T1000 (cell line): ENCODE measurements around the gene TLR9.

Experiments used
- DNase-seq: peaks from one replicate; lab custom pipeline; 2025; ENCODE audit warnings: mixed read lengths; lab: John Stamatoyannopoulos, UW

Gene TLR9

DNA sequence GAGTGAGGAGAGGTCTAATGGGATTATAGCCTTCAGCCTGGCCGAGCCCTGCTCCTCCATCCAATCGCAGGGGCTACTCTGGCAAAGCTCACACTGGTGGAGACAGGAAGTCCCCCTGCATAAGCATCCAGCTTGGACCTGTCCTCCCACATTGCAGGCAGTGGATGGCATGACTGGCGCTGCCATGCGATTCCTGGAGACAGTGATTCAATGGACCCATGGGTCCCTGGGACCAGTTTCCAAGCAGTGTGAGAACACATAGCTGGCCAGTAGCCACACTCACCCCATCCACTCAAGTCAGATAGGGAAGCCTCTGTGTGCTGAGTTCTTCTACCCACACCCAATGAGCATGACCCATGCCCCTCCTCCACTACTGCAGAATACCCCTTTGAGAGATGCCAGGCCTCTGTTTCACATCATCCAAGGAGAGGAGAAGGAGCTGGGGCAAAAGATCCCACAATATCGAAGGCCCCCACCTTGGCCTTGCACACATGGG, 53.1 kb downstream of the TLR9 start:
- no peak for DNase-seq

GRCh38 chr3:52171514-52172261, 53.8 kb downstream of the TLR9 start:
- peak; percentile 40 for DNase-seq
